ENCODE data around the gene ARMS2.

DNA sequence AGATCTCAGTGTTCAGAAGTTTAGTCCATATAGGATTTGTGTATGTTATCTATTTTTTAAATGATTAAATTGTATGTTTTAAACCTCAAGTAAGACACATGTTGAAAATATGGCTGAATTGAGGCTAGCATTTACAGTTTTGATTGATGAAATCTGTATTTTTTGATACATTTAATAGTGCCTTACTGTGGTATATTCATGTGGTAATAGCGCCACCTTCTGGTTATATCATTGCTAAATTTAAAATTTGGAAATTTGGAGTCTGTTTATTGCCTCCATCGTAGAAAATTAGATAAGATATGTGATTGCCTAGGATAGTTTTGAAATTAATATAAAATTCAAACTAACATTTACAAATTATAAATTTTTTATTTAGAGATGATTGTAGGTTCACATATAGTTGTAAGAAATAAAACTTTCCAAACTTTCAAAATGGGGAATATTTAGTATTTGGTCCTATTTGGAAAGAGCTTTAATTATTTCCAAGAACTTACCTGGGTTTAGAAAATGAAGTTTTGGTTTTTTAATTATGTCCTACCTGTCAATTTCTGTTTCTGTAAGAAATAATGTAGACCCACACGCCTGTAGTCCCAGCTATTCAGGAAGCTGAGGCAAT, 19.1 kb upstream of the ARMS2 start:
- TF ChIP-seq, protein P1, sequence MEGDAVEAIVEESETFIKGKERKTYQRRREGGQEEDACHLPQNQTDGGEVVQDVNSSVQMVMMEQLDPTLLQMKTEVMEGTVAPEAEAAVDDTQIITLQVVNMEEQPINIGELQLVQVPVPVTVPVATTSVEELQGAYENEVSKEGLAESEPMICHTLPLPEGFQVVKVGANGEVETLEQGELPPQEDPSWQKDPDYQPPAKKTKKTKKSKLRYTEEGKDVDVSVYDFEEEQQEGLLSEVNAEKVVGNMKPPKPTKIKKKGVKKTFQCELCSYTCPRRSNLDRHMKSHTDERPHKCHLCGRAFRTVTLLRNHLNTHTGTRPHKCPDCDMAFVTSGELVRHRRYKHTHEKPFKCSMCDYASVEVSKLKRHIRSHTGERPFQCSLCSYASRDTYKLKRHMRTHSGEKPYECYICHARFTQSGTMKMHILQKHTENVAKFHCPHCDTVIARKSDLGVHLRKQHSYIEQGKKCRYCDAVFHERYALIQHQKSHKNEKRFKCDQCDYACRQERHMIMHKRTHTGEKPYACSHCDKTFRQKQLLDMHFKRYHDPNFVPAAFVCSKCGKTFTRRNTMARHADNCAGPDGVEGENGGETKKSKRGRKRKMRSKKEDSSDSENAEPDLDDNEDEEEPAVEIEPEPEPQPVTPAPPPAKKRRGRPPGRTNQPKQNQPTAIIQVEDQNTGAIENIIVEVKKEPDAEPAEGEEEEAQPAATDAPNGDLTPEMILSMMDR (IDR thresholded peaks at IDR 0.05): peak; percentile 45 to 71 (median 57)
- TF ChIP-seq POLR2AphosphoS5 (IDR thresholded peaks at IDR 0.05; ENCODE audit: insufficient read depth in 1 of 2, low read depth in 1 of 2) (peak in 1 of 2 donors; percentile 14), POLR2A (IDR thresholded peaks at IDR 0.05) (no peak)

All from vagina (tissue), 2 donors.